ENCODE results near the gene HNF1B. TPM values are rescaled to one million over a fixed set of nuclear protein-coding genes. Genes with fewer than 3 reads are reported as not detected.

HNF1B gene
- total RNA-seq, 1 experiment from 2014 or later, result 2.0 TPM

DNA sequence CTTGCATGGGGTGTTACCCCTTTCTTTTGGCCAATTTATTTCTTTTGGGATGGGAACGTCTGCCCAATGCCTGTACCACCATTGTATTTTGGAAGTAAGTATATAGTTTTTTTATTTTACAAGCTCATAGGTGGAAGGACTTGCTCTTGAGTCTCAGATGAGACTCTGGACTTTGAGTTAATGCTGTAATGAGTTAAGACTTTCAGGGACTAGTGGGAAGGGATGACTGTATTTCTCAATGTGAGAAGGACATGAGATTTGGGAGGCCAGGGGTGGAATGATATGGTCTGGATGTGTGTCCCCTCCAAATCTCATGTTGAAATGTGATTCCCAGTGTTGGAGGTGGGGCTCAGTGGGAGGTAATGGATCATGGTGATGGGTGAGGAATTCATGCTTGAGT, 49.1 kb downstream of the HNF1B start:
- Histone ChIP-seq H4K20me1 (ENCODE audit: low read length) (no peaks in the 10 kb centered on the region), H3K4me2 (ENCODE audit: low read length) (no peak overlapping the region), H3K4me3 (ENCODE audit: low read length) (no peak overlapping the region), H3K9ac (ENCODE audit: low read length) (no peak overlapping the region), H3K79me2 (ENCODE audit: low read length) (no peaks in the 10 kb centered on the region), H3K36me3 (ENCODE audit: low read depth, low read length) (no peaks in the 10 kb centered on the region), H2AFZ (ENCODE audit: low read length) (no peak overlapping the region), H3F3A (ENCODE audit: low read length, unreplicated experiment) (no peaks in the 10 kb centered on the region), H3K9me3 (ENCODE audit: low read length) (no peaks in the 10 kb centered on the region), H3K9me2 (replicated peaks; ENCODE audit: low read length) (no peaks in the 10 kb centered on the region), H3K27me3 (ENCODE audit: low read length) (no peaks in the 10 kb centered on the region), H3K27ac (ENCODE audit: low read length) (no peak overlapping the region), H3K4me1 (ENCODE audit: insufficient read depth, low read length) (no peaks in the 10 kb centered on the region)
- no TSS peak for BruUV-seq (replicated peaks)
- ATAC-seq (no peak), DNase-seq (no peak)
- TF ChIP-seq EZH2phosphoT487 (IDR thresholded peaks at IDR 0.05; ENCODE audit: borderline replicate concordance, low read length) (no peak), EZH2 (IDR thresholded peaks at IDR 0.05; ENCODE audit: low read length, unreplicated experiment) (no peak)
- TF ChIP-seq, protein P1, sequence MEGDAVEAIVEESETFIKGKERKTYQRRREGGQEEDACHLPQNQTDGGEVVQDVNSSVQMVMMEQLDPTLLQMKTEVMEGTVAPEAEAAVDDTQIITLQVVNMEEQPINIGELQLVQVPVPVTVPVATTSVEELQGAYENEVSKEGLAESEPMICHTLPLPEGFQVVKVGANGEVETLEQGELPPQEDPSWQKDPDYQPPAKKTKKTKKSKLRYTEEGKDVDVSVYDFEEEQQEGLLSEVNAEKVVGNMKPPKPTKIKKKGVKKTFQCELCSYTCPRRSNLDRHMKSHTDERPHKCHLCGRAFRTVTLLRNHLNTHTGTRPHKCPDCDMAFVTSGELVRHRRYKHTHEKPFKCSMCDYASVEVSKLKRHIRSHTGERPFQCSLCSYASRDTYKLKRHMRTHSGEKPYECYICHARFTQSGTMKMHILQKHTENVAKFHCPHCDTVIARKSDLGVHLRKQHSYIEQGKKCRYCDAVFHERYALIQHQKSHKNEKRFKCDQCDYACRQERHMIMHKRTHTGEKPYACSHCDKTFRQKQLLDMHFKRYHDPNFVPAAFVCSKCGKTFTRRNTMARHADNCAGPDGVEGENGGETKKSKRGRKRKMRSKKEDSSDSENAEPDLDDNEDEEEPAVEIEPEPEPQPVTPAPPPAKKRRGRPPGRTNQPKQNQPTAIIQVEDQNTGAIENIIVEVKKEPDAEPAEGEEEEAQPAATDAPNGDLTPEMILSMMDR (conservative IDR thresholded peaks at IDR 0.05; ENCODE audit: low read depth, low read length), result no peak
- ChIA-PET POLR2A (ENCODE audit: unreplicated experiment) (no interaction called here), CTCF (no interaction called here)
- intact Hi-C loops (cut with micrococcal nuclease), result no loop called here

DNA sequence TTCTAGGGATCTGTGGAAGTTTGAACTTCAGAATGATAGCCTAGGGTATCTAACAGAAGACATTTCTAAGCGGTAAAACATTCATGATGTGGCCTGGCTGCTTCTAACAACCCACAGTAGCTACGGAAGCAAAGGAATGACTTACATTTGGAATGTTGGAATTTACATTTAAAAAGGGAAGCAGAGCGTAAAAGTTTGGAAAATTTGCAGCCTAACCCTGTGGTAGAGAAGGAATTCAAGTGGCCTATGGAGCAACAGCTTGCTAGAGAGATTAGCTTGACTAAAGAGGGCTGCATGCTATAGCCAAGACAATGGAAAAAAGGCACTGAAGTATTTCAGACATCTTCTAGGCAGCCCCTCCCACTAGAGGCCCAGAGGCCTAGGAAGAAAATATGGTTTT, 50.1 kb downstream of the HNF1B start:
- POLR2A ChIA-PET (ENCODE audit: unreplicated experiment), result no interaction called here
- H3F3A ChIP-seq (ENCODE audit: low read length, unreplicated experiment), result no peaks in the 10 kb centered on the region
- intact Hi-C loops (cut with micrococcal nuclease), result no loop called here
- CTCF ChIA-PET, result no interaction called here
- no peak overlapping the region for H3K4me3 ChIP-seq (ENCODE audit: low read length)
- no peak overlapping the region for H2AFZ ChIP-seq (ENCODE audit: low read length)
- DNase-seq, result no peak
- no peaks in the 10 kb centered on the region for H3K9me2 ChIP-seq (replicated peaks; ENCODE audit: low read length)
- H3K9me3 ChIP-seq (ENCODE audit: low read length), result no peaks in the 10 kb centered on the region
- H3K27ac ChIP-seq (ENCODE audit: low read length), result no peak overlapping the region
- no peak for ATAC-seq
- H3K4me1 ChIP-seq (ENCODE audit: insufficient read depth, low read length), result no peaks in the 10 kb centered on the region
- no TSS peak for BruUV-seq (replicated peaks)
- H4K20me1 ChIP-seq (ENCODE audit: low read length), result no peaks in the 10 kb centered on the region
- TF ChIP-seq, protein P1 (conservative IDR thresholded peaks at IDR 0.05; ENCODE audit: low read depth, low read length), result no peak
- TF ChIP-seq EZH2 (IDR thresholded peaks at IDR 0.05; ENCODE audit: low read length, unreplicated experiment) (no peak), EZH2phosphoT487 (IDR thresholded peaks at IDR 0.05; ENCODE audit: borderline replicate concordance, low read length) (no peak)
- no peaks in the 10 kb centered on the region for H3K79me2 ChIP-seq (ENCODE audit: low read length)
- no peak overlapping the region for H3K4me2 ChIP-seq (ENCODE audit: low read length)
- no peaks in the 10 kb centered on the region for H3K36me3 ChIP-seq (ENCODE audit: low read depth, low read length)
- no peaks in the 10 kb centered on the region for H3K27me3 ChIP-seq (ENCODE audit: low read length)
- no peak overlapping the region for H3K9ac ChIP-seq (ENCODE audit: low read length)

DNA sequence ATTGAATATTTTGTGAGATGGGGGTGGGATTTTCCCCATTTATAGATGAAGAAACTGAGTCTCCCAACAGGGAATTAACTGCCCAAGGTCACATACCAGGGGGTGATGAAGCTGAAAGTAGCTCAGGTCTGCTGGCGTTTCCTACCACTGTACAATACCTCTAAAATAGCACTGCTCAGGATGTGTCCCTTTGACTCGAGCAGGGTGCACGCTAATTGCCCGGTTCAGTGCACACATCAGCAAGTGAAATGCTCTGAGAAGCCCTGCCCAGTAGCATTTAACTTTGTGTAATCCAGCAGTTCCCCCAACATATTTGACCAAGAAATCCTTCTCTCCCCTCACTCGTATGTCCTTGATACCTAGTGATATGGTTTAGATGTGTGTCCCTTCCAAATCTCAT, 51.5 kb downstream of the HNF1B start:
- ChIA-PET POLR2A (ENCODE audit: unreplicated experiment) (no interaction called here), CTCF (no interaction called here)
- TF ChIP-seq, protein P1 (conservative IDR thresholded peaks at IDR 0.05; ENCODE audit: low read depth, low read length), result no peak
- TF ChIP-seq EZH2phosphoT487 (IDR thresholded peaks at IDR 0.05; ENCODE audit: borderline replicate concordance, low read length), result no peak
- TF ChIP-seq EZH2 (IDR thresholded peaks at IDR 0.05; ENCODE audit: low read length, unreplicated experiment), result no peak
- H3K9ac ChIP-seq (ENCODE audit: low read length), result no peak overlapping the region
- H3K9me2 ChIP-seq (replicated peaks; ENCODE audit: low read length), result no peaks in the 10 kb centered on the region
- no peak overlapping the region for H3K4me3 ChIP-seq (ENCODE audit: low read length)
- no peaks in the 10 kb centered on the region for H4K20me1 ChIP-seq (ENCODE audit: low read length)
- ATAC-seq, result no peak
- no peaks in the 10 kb centered on the region for H3K4me1 ChIP-seq (ENCODE audit: insufficient read depth, low read length)
- H2AFZ ChIP-seq (ENCODE audit: low read length), result no peak overlapping the region
- H3K4me2 ChIP-seq (ENCODE audit: low read length), result no peak overlapping the region
- BruUV-seq (replicated peaks), result no TSS peak
- DNase-seq, result no peak
- H3K79me2 ChIP-seq (ENCODE audit: low read length), result no peaks in the 10 kb centered on the region
- no peaks in the 10 kb centered on the region for H3K27me3 ChIP-seq (ENCODE audit: low read length)
- H3K36me3 ChIP-seq (ENCODE audit: low read depth, low read length), result no peaks in the 10 kb centered on the region
- H3K27ac ChIP-seq (ENCODE audit: low read length), result no peak overlapping the region
- H3K9me3 ChIP-seq (ENCODE audit: low read length), result no peaks in the 10 kb centered on the region
- H3F3A ChIP-seq (ENCODE audit: low read length, unreplicated experiment), result no peaks in the 10 kb centered on the region
- intact Hi-C loops (cut with micrococcal nuclease), result no loop called here

All from PC-3 (cell line).